Measurements from ENCODE around the gene P2RX4. TPM values are rescaled to one million over a fixed set of nuclear protein-coding genes. Genes with fewer than 3 reads are reported as not detected.
"Not testable (repeated sequence)": the region's sequence is repeated elsewhere in the genome, so short reads cannot be mapped to it uniquely, and the experiment has no call there.

P2RX4 gene
- total and polyA plus RNA-seq, 4 experiments from 2014 or later = 35.4 to 66.0 (median 52.7) TPM

- H3K9me3 Mint-ChIP-seq = no peaks in the 10 kb centered on the region
- H3K27ac Mint-ChIP-seq = peak overlapping the region in 4 of 7 donors; percentile 71 to 85 (median 77)
- CTCF ChIA-PET (ENCODE audit: partially characterized antibody) = interaction anchor here (0.8 to 5.2 kb wide), 11 partner anchors 10 to 169 kb away, joined by 3 to 57 read pairs (median 4); no protein-coding TSS in a partner anchor
- Histone ChIP-seq H3K36me3 (ENCODE audit: insufficient read depth, low read length) (peaks cover 30% of the 10 kb centered on the region), H3K4me3 (ENCODE audit: low read length in 2 of 2) (no peak overlapping the region), H3K4me1 (ENCODE audit: insufficient read depth, low read length) (peaks cover 48% of the 10 kb centered on the region), H3K27ac (ENCODE audit: low read depth, low read length) (no peak overlapping the region), H3K27me3 (ENCODE audit: insufficient read depth, low read length) (no peaks in the 10 kb centered on the region), H3K9me3 (ENCODE audit: control insufficient read depth in 1 of 2, low read length in 2 of 2) (no peaks in the 10 kb centered on the region)
- H3K4me3 Mint-ChIP-seq = no peak overlapping the region
- no peaks in the 10 kb centered on the region for H3K27me3 Mint-ChIP-seq
- no peak for DNase-seq
- peaks cover 18 to 44% (median 34%) of the 10 kb centered on the region in 4 donors for H3K4me1 Mint-ChIP-seq
- peaks cover 28 to 47% of the 10 kb centered on the region in 2 donors for H3K36me3 Mint-ChIP-seq
- POLR2A ChIA-PET (ENCODE audit: partially characterized antibody) = interaction anchor here (1.2 to 2.0 kb wide), 2 partner anchors 10 to 15 kb away, joined by 3 to 14 read pairs; no protein-coding TSS in a partner anchor
- intact Hi-C loops (cut with micrococcal nuclease) = no loop called here
These were observed 19.2 kb downstream of the P2RX4 start for GRCh38 chr12:121228919-121229665.

GRCh38 chr12:121229826-121230537 is 20.1 kb downstream of the P2RX4 start:
- not testable (repeated sequence) for H3K4me3 Mint-ChIP-seq; H3K27me3 ChIP-seq (ENCODE audit: insufficient read depth, low read length); H3K27ac ChIP-seq (ENCODE audit: low read depth, low read length); H3K4me3 ChIP-seq (ENCODE audit: low read length in 2 of 2); H3K9me3 Mint-ChIP-seq; H3K27me3 Mint-ChIP-seq; H3K9me3 ChIP-seq (ENCODE audit: control insufficient read depth in 1 of 2, low read length in 2 of 2)
- ChIA-PET POLR2A (ENCODE audit: partially characterized antibody) (interaction anchor here (1.2 to 2.0 kb wide), 3 partner anchors 9 to 16 kb away, joined by 3 to 14 read pairs (median 4); no protein-coding TSS in a partner anchor), CTCF (ENCODE audit: partially characterized antibody) (interaction anchor here (0.8 to 5.2 kb wide), 15 partner anchors 9 to 170 kb away, joined by 3 to 57 read pairs (median 4); no protein-coding TSS in a partner anchor)
- intact Hi-C loops (cut with micrococcal nuclease) = loop anchor here (1.0 kb wide), 1 partner anchor 170 kb away; no protein-coding TSS in a partner anchor
- Mint-ChIP-seq H3K27ac (peak overlapping the region in 6 of 7 donors; percentile 59 to 85 (median 76)), H3K36me3 (peaks cover 28 to 48% of the 10 kb centered on the region in 2 donors), H3K4me1 (peaks cover 12 to 35% (median 27%) of the 10 kb centered on the region in 4 donors)
- peak; percentile 40 to 53 (median 50) for DNase-seq
- peaks cover 30% of the 10 kb centered on the region for H3K36me3 ChIP-seq (ENCODE audit: insufficient read depth, low read length)
- H3K4me1 ChIP-seq (ENCODE audit: insufficient read depth, low read length) = peaks cover 40% of the 10 kb centered on the region

GRCh38 chr12:121230538-121230907 is 20.6 kb downstream of the P2RX4 start:
- no peaks in the 10 kb centered on the region for H3K9me3 ChIP-seq (ENCODE audit: control insufficient read depth in 1 of 2, low read length in 2 of 2)
- CTCF ChIA-PET (ENCODE audit: partially characterized antibody) = interaction anchor here (0.7 to 5.2 kb wide), 15 partner anchors 9 to 171 kb away, joined by 3 to 57 read pairs (median 4); partner anchors contain the start of gene P2RX4
- H3K36me3 Mint-ChIP-seq = peaks cover 28 to 52% of the 10 kb centered on the region in 2 donors
- peaks cover 30% of the 10 kb centered on the region for H3K36me3 ChIP-seq (ENCODE audit: insufficient read depth, low read length)
- peaks cover 12 to 32% (median 26%) of the 10 kb centered on the region in 4 donors for H3K4me1 Mint-ChIP-seq
- H3K4me3 Mint-ChIP-seq = no peak overlapping the region
- H3K4me3 ChIP-seq (ENCODE audit: low read length in 2 of 2) = no peak overlapping the region
- intact Hi-C loops (cut with micrococcal nuclease) = loop anchor here (1.0 kb wide), 1 partner anchor 170 kb away; no protein-coding TSS in a partner anchor
- no peaks in the 10 kb centered on the region for H3K27me3 Mint-ChIP-seq
- no peaks in the 10 kb centered on the region for H3K27me3 ChIP-seq (ENCODE audit: insufficient read depth, low read length)
- no peak overlapping the region for H3K27ac ChIP-seq (ENCODE audit: low read depth, low read length)
- DNase-seq = no peak
- no peaks in the 10 kb centered on the region for H3K9me3 Mint-ChIP-seq
- POLR2A ChIA-PET (ENCODE audit: partially characterized antibody) = interaction anchor here (1.2 to 2.0 kb wide), 3 partner anchors 9 to 16 kb away, joined by 3 to 14 read pairs (median 4); no protein-coding TSS in a partner anchor
- peak overlapping the region in 6 of 7 donors; percentile 59 to 82 (median 71) for H3K27ac Mint-ChIP-seq
- H3K4me1 ChIP-seq (ENCODE audit: insufficient read depth, low read length) = peaks cover 37% of the 10 kb centered on the region

- Mint-ChIP-seq H3K27me3 (no peaks in the 10 kb centered on the region), H3K36me3 (peaks cover 34 to 58% of the 10 kb centered on the region in 2 donors), H3K9me3 (no peaks in the 10 kb centered on the region), H3K4me1 (peaks cover 5 to 17% (median 14%) of the 10 kb centered on the region in 4 donors), H3K4me3 (no peak overlapping the region), H3K27ac (peak overlapping the region in 3 of 7 donors; percentile 25 to 71 (median 62))
- H3K4me1 ChIP-seq (ENCODE audit: insufficient read depth, low read length) = peaks cover 20% of the 10 kb centered on the region
- ChIA-PET CTCF (ENCODE audit: partially characterized antibody) (no interaction called here), POLR2A (ENCODE audit: partially characterized antibody) (interaction anchor here (0.8 kb wide), 1 partner anchor 8 kb away, joined by 3 read pairs; no protein-coding TSS in a partner anchor)
- no peak for DNase-seq
- peaks cover 34% of the 10 kb centered on the region for H3K36me3 ChIP-seq (ENCODE audit: insufficient read depth, low read length)
- no peaks in the 10 kb centered on the region for H3K9me3 ChIP-seq (ENCODE audit: control insufficient read depth in 1 of 2, low read length in 2 of 2)
- intact Hi-C loops (cut with micrococcal nuclease) = no loop called here
- H3K27ac ChIP-seq (ENCODE audit: low read depth, low read length) = no peak overlapping the region
- H3K4me3 ChIP-seq (ENCODE audit: low read length in 2 of 2) = no peak overlapping the region
- no peaks in the 10 kb centered on the region for H3K27me3 ChIP-seq (ENCODE audit: insufficient read depth, low read length)
These were observed 22.2 kb downstream of the P2RX4 start for GRCh38 chr12:121232163-121232562.

GRCh38 chr12:121232977-121233627 is 23.2 kb downstream of the P2RX4 start:
- H3K27ac Mint-ChIP-seq = peak overlapping the region in 3 of 7 donors; percentile 25 to 80 (median 57)
- peaks cover 34 to 62% of the 10 kb centered on the region in 2 donors for H3K36me3 Mint-ChIP-seq
- intact Hi-C loops (cut with micrococcal nuclease) = no loop called here
- Histone ChIP-seq H3K4me1 (ENCODE audit: insufficient read depth, low read length) (peaks cover 13% of the 10 kb centered on the region), H3K36me3 (ENCODE audit: insufficient read depth, low read length) (peaks cover 34% of the 10 kb centered on the region), H3K4me3 (ENCODE audit: low read length in 2 of 2) (no peak overlapping the region), H3K9me3 (ENCODE audit: control insufficient read depth in 1 of 2, low read length in 2 of 2) (no peaks in the 10 kb centered on the region), H3K27me3 (ENCODE audit: insufficient read depth, low read length) (no peaks in the 10 kb centered on the region), H3K27ac (ENCODE audit: low read depth, low read length) (no peak overlapping the region)
- ChIA-PET POLR2A (ENCODE audit: partially characterized antibody) (interaction anchor here (0.8 kb wide), 1 partner anchor 9 kb away, joined by 3 read pairs; no protein-coding TSS in a partner anchor), CTCF (ENCODE audit: partially characterized antibody) (interaction anchor here (1.3 kb wide), 1 partner anchor 9 kb away, joined by 7 read pairs; no protein-coding TSS in a partner anchor)
- H3K27me3 Mint-ChIP-seq = no peaks in the 10 kb centered on the region
- peaks cover 7 to 17% (median 10%) of the 10 kb centered on the region in 4 donors for H3K4me1 Mint-ChIP-seq
- no peak overlapping the region for H3K4me3 Mint-ChIP-seq
- no peaks in the 10 kb centered on the region for H3K9me3 Mint-ChIP-seq
- DNase-seq = no peak

- Mint-ChIP-seq H3K4me1 (peaks cover 7 to 22% (median 11%) of the 10 kb centered on the region in 4 donors), H3K36me3 (peaks cover 33 to 59% of the 10 kb centered on the region in 2 donors), H3K27ac (no peak overlapping the region), H3K27me3 (no peaks in the 10 kb centered on the region), H3K9me3 (no peaks in the 10 kb centered on the region), H3K4me3 (no peak overlapping the region)
- POLR2A ChIA-PET (ENCODE audit: partially characterized antibody) = interaction anchor here (0.8 kb wide), 1 partner anchor 9 kb away, joined by 3 read pairs; no protein-coding TSS in a partner anchor
- peaks cover 17% of the 10 kb centered on the region for H3K4me1 ChIP-seq (ENCODE audit: insufficient read depth, low read length)
- H3K4me3 ChIP-seq (ENCODE audit: low read length in 2 of 2) = no peak overlapping the region
- DNase-seq = no peak
- intact Hi-C loops (cut with micrococcal nuclease) = no loop called here
- CTCF ChIA-PET (ENCODE audit: partially characterized antibody) = interaction anchor here (1.3 kb wide), 1 partner anchor 9 kb away, joined by 7 read pairs; no protein-coding TSS in a partner anchor
- no peak overlapping the region for H3K27ac ChIP-seq (ENCODE audit: low read depth, low read length)
- no peaks in the 10 kb centered on the region for H3K27me3 ChIP-seq (ENCODE audit: insufficient read depth, low read length)
- no peaks in the 10 kb centered on the region for H3K9me3 ChIP-seq (ENCODE audit: control insufficient read depth in 1 of 2, low read length in 2 of 2)
- H3K36me3 ChIP-seq (ENCODE audit: insufficient read depth, low read length) = peaks cover 32% of the 10 kb centered on the region
These were observed 23.7 kb downstream of the P2RX4 start for GRCh38 chr12:121233628-121234020.

Measured in CD4-positive, alpha-beta memory T cell (primary cell).